Panc1 (cell line): ENCODE results near the gene NOTUM. TPM values are rescaled to one million over a fixed set of nuclear protein-coding genes. Genes with fewer than 3 reads are reported as not detected.

ENCODE experiments used
- ATAC-seq: fragments of 200-7000 bp; cut with Tn5 transposase; 2 replicates; pipeline ENCODE4 v1.9.1; 2020; ENCODE audit warnings: mild to moderate bottlenecking, moderate library complexity
- BruUV-seq: library from RNA; stranded (reverse); fragments of 400-500 nt; replicated peaks from 2 replicates; lab custom pipeline; 2021; lab: Mats Ljungman, UMichigan
- CTCF ChIA-PET: fragments of 300-600 bp; sonication (Branson Sonifier 250); formaldehyde crosslinking; loops from one replicate; lab custom pipeline; 2022; ENCODE audit warnings: antibody characterized with exemption; lab: Charles Lee
- POLR2A ChIA-PET: fragments of 300-600 bp; sonication (Branson Sonifier 250); formaldehyde crosslinking; loops from one replicate; lab custom pipeline; 2022; ENCODE audit warnings: antibody characterized with exemption; lab: Charles Lee
- DNase-seq: peaks from one replicate; pipeline ENCODE4 v3.0.0-alpha.2; 2010; ENCODE audit warnings: low read depth, low spot score
- H3K27ac ChIP-seq: 2 replicates; pipeline ENCODE4 v1.5.1; 2011; ENCODE audit warnings: mild to moderate bottlenecking, low read length, inconsistent platforms
- H3K27me3 ChIP-seq: fragments of 200-500 bp; sonication (Bioruptor generic); 2 replicates; pipeline ENCODE4 v1.6.0; 2014; ENCODE audit warnings: low read length, inconsistent platforms; ENCODE audit not compliant: control insufficient read depth, insufficient read depth
- H3K36me3 ChIP-seq: fragments of 200-500 bp; sonication (Bioruptor generic); 2 replicates; pipeline ENCODE4 v1.5.1; 2014; ENCODE audit warnings: inconsistent platforms, mild to moderate bottlenecking, low read length, moderate library complexity; ENCODE audit not compliant: control insufficient read depth, insufficient read depth
- H3K4me1 ChIP-seq: 2 replicates; pipeline ENCODE4 v1.5.1; 2011; ENCODE audit warnings: inconsistent platforms, mild to moderate bottlenecking, low read length, moderate library complexity; ENCODE audit not compliant: control insufficient read depth, insufficient read depth
- H3K4me3 ChIP-seq, 2 experiments: 2 replicates each; pipeline ENCODE4 v1.5.1; 2011 to 2012; ENCODE audit warnings: low read depth in 2 of 2, low read length in 2 of 2, mild to moderate bottlenecking in 2 of 2, inconsistent platforms in 1 of 2, moderate library complexity in 1 of 2
- H3K9me3 ChIP-seq: fragments of 200-500 bp; sonication (Bioruptor generic); 2 replicates; pipeline ENCODE4 v1.5.1; 2014; ENCODE audit warnings: low read depth, mild to moderate bottlenecking, inconsistent platforms, low read length, moderate library complexity; ENCODE audit not compliant: control insufficient read depth, insufficient read depth
- POLR2AphosphoS5 ChIP-seq: IDR thresholded peaks from 2 replicates; pipeline ENCODE4 v1.6.1; 2012; ENCODE audit warnings: mild to moderate bottlenecking, low read depth, low read length, moderate library complexity
- SIN3A ChIP-seq: IDR thresholded peaks from 2 replicates; pipeline ENCODE4 v1.6.1; 2012; ENCODE audit warnings: low read depth, mild to moderate bottlenecking, low read length, moderate library complexity, borderline replicate concordance; ENCODE audit not compliant: insufficient read depth
- TCF7L2 ChIP-seq: IDR thresholded peaks from 2 replicates; pipeline ENCODE4 v1.6.1; 2011; ENCODE audit warnings: mild to moderate bottlenecking, low read depth, low read length, inconsistent platforms
- in situ Hi-C: cut with HindIII; loops from 2 replicates; pipeline ENCODE4 v1.10.0; 2016; ENCODE audit warnings: low sequenced_read_pairs, low pct_unique_long_range_greater_than_20kb
- intact Hi-C: fragments of 100-400 bp; cut with micrococcal nuclease; formaldehyde crosslinking; loops from one replicate; pipeline ENCODE4 v1.10.0; 2022; ENCODE audit not compliant: unreplicated experiment
- total RNA-seq: library from RNA; stranded (reverse); gene quantifications from one replicate; pipeline ENCODE4 v1.2.1, GENCODE V29; 2021; ENCODE audit not compliant: unreplicated experiment
- TF ChIP-seq, protein P1 (sequence below), 2 experiments: IDR thresholded peaks; 2 replicates each; pipeline ENCODE4 v1.6.1; 2011 to 2012; ENCODE audit warnings: low read depth in 2 of 2, control low read depth in 1 of 2, low read length in 1 of 2, mild to moderate bottlenecking in 1 of 2, moderate library complexity in 1 of 2; ENCODE audit not compliant: insufficient read depth in 1 of 2
- TF ChIP-seq, protein P2 (sequence below): fragments of 450-650 bp; IDR thresholded peaks from 2 replicates; pipeline ENCODE4 v1.5.1; 2017; ENCODE audit warnings: mild to moderate bottlenecking

Gene NOTUM
- total RNA-seq, 1 experiment from 2014 or later: 2.0 TPM

DNA sequence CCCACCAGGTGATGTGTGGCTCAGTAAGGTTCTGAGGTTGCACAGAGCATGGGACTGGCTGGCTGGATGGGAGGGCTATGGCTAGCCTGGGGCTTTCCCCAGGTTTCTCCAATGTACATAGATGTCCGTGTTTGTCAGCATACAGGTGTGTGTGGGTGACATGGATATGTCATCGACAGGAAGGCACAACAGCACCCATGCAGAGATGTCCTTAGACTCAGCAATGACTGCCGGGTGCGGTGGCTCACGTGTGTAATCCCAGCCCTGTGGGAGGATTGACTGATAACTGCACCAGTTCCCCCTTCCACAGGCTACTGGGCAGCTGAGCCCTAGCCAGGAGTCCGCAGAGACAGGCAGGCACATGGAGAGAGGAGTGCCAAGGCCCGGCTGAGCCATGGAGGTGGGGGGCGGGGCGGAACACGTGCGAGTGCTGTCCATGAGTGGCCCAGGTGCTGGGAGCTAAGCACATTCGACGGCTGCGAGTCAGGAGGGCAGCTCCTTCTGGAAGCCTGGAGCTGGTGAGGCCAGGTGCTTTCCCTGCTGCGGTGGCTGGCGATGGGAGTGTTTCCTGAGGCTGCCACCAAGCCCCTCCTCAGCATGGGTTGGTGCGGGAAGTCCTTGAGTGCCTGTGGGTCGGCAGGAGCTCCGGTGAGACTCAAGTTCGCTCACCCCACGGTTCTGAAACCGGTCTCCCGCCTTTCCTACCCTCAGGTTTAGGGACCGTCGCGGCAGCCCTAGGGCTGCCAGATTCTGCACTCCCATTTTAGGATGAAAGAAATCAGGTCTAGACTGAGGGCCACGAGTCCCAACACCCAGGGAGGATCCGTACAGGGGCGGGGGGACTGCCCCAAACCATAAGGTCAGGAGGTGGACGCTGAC lies 15.6 kb upstream of the NOTUM start:
- Histone ChIP-seq H3K9me3 (peaks cover 5% of the 10 kb centered on the region; the same call in 1 of the 2 replicates), H3K4me1 (peaks cover 10% of the 10 kb centered on the region), H3K27ac (peak overlapping the region; percentile 93), H3K36me3 (no peaks in the 10 kb centered on the region), H3K27me3 (no peaks in the 10 kb centered on the region), H3K4me3 (peak overlapping the region; percentile 76 to 87)
- in situ Hi-C loops (no loop called here), intact Hi-C loops (no loop called here)
- POLR2A ChIA-PET: interaction anchor here (0.5 to 0.6 kb wide), 2 partner anchors 12 to 297 kb away, joined by 3 to 6 read pairs; partner anchors contain the start of gene CSNK1D
- CTCF ChIA-PET: no interaction called here
- BruUV-seq: TSS peak; percentile 80
- TF ChIP-seq, protein P1, sequence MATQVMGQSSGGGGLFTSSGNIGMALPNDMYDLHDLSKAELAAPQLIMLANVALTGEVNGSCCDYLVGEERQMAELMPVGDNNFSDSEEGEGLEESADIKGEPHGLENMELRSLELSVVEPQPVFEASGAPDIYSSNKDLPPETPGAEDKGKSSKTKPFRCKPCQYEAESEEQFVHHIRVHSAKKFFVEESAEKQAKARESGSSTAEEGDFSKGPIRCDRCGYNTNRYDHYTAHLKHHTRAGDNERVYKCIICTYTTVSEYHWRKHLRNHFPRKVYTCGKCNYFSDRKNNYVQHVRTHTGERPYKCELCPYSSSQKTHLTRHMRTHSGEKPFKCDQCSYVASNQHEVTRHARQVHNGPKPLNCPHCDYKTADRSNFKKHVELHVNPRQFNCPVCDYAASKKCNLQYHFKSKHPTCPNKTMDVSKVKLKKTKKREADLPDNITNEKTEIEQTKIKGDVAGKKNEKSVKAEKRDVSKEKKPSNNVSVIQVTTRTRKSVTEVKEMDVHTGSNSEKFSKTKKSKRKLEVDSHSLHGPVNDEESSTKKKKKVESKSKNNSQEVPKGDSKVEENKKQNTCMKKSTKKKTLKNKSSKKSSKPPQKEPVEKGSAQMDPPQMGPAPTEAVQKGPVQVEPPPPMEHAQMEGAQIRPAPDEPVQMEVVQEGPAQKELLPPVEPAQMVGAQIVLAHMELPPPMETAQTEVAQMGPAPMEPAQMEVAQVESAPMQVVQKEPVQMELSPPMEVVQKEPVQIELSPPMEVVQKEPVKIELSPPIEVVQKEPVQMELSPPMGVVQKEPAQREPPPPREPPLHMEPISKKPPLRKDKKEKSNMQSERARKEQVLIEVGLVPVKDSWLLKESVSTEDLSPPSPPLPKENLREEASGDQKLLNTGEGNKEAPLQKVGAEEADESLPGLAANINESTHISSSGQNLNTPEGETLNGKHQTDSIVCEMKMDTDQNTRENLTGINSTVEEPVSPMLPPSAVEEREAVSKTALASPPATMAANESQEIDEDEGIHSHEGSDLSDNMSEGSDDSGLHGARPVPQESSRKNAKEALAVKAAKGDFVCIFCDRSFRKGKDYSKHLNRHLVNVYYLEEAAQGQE (IDR thresholded peaks at IDR 0.05; ENCODE audit: insufficient read depth in 1 of 2, low read depth in 2 of 2, low read length in 1 of 2): no peak
- TF ChIP-seq, protein P2, sequence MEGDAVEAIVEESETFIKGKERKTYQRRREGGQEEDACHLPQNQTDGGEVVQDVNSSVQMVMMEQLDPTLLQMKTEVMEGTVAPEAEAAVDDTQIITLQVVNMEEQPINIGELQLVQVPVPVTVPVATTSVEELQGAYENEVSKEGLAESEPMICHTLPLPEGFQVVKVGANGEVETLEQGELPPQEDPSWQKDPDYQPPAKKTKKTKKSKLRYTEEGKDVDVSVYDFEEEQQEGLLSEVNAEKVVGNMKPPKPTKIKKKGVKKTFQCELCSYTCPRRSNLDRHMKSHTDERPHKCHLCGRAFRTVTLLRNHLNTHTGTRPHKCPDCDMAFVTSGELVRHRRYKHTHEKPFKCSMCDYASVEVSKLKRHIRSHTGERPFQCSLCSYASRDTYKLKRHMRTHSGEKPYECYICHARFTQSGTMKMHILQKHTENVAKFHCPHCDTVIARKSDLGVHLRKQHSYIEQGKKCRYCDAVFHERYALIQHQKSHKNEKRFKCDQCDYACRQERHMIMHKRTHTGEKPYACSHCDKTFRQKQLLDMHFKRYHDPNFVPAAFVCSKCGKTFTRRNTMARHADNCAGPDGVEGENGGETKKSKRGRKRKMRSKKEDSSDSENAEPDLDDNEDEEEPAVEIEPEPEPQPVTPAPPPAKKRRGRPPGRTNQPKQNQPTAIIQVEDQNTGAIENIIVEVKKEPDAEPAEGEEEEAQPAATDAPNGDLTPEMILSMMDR: no peak
- no peak for TF ChIP-seq SIN3A
- TF ChIP-seq POLR2AphosphoS5: no peak
- no peak for TF ChIP-seq TCF7L2
- DNase-seq (no peak), ATAC-seq (peak; percentile 26)

DNA sequence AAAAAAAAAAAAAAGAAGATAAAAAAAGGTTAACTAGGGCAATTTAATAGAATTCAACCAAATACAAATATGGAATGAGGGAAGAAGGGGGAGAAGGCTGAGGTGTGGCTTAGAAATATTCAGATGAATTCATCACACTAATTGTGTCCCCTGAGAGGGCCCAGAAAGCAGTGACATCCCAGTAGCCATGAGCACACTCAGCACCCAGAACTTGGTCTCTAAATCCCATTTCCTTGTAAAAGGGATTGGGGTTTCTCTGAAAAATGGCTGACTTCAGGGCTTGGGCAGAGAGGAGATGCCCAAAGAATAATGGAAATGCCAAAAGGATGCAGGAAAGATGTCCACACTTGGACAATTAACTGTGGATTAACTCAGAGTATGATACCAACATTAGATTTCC lies 12.4 kb upstream of the NOTUM start:
- no peak for ATAC-seq
- H3K9me3 ChIP-seq: peaks cover 5% of the 10 kb centered on the region; the same call in 1 of the 2 replicates
- POLR2A ChIA-PET: no interaction called here
- in situ Hi-C loops (no loop called here), intact Hi-C loops (no loop called here)
- H3K27ac ChIP-seq: no peak overlapping the region
- BruUV-seq: no TSS peak
- DNase-seq: no peak
- no peak overlapping the region for H3K4me3 ChIP-seq
- CTCF ChIA-PET: no interaction called here
- H3K27me3 ChIP-seq: no peaks in the 10 kb centered on the region
- TF ChIP-seq TCF7L2 (no peak), SIN3A (no peak)
- no peaks in the 10 kb centered on the region for H3K36me3 ChIP-seq
- H3K4me1 ChIP-seq: peaks cover 5% of the 10 kb centered on the region
